H1 (cell line): ENCODE results near the gene MAP2K1. TPM values are rescaled to one million over a fixed set of nuclear protein-coding genes. Genes with fewer than 3 reads are reported as not detected.

ENCODE experiments used
- CTCF ChIA-PET: fragments of 300-600 bp; sonication (Branson Sonifier 250); formaldehyde crosslinking; loops from one replicate; lab custom pipeline; 2021; ENCODE audit not compliant: partially characterized antibody; lab: Charles Lee
- POLR2A ChIA-PET: fragments of 300-600 bp; sonication (Branson Sonifier 250); formaldehyde crosslinking; loops from one replicate; lab custom pipeline; 2021; ENCODE audit warnings: inconsistent platforms; ENCODE audit not compliant: partially characterized antibody; lab: Charles Lee
- DNase-seq, 2 experiments: peaks; one replicate each; pipeline versions ENCODE4 v3.0.0 to v3.0.0-alpha.2; 2010 to 2022; ENCODE audit warnings: low spot score in 2 of 2, low read depth in 1 of 2, mixed read lengths in 1 of 2
- FAIRE-seq: peaks from 2 replicates; lab custom pipeline; 2011; peaks lifted over from hg19 to GRCh38; lab: Jason Lieb, UNC
- H2AFZ ChIP-seq: 2 replicates; pipeline ENCODE4 v1.8.1; 2012; ENCODE audit warnings: low read length, inconsistent platforms
- H2AK5ac ChIP-seq: 2 replicates; pipeline ENCODE4 v1.6.1; 2013; ENCODE audit warnings: low read depth, low read length
- H2BK120ac ChIP-seq: replicated peaks from 2 replicates; pipeline ENCODE3; 2013; ENCODE audit warnings: low read depth, low read length, inconsistent platforms
- H2BK12ac ChIP-seq: 2 replicates; pipeline ENCODE4 v1.6.1; 2013; ENCODE audit warnings: low read depth, low read length
- H2BK15ac ChIP-seq: 2 replicates; pipeline ENCODE4 v1.6.1; 2013; ENCODE audit warnings: low read length
- H2BK20ac ChIP-seq: 2 replicates; pipeline ENCODE4 v1.6.1; 2013; ENCODE audit warnings: low read length
- H2BK5ac ChIP-seq: 2 replicates; pipeline ENCODE4 v1.6.1; 2013; ENCODE audit warnings: low read depth, low read length
- H3K14ac ChIP-seq: 2 replicates; pipeline ENCODE4 v1.6.1; 2013; ENCODE audit warnings: inconsistent platforms; ENCODE audit not compliant: insufficient read length
- H3K18ac ChIP-seq: 2 replicates; pipeline ENCODE4 v1.6.1; 2013; ENCODE audit warnings: low read length; ENCODE audit errors: extremely low read depth
- H3K23ac ChIP-seq: 2 replicates; pipeline ENCODE4 v1.6.1; 2013; ENCODE audit warnings: inconsistent platforms; ENCODE audit not compliant: insufficient read length
- H3K23me2 ChIP-seq: 2 replicates; pipeline ENCODE4 v1.6.1; 2013; ENCODE audit warnings: low read depth, low read length
- H3K27ac ChIP-seq: 2 replicates; pipeline ENCODE4 v1.6.1; 2011; ENCODE audit warnings: low read depth, low read length, inconsistent platforms
- H3K27me3 ChIP-seq, 4 experiments: replicated peaks in 1 of 4; 1 replicate in 1 of 4; 2 replicates in 3 of 4; pipeline versions ENCODE4 v1.6.1 to v1.8.1; 2011 to 2013; ENCODE audit warnings: low read length in 3 of 4, mild to moderate bottlenecking in 3 of 4, inconsistent platforms in 2 of 4, mixed read lengths in 2 of 4, moderate library complexity in 1 of 4; ENCODE audit not compliant: control insufficient read depth in 3 of 4, insufficient read depth in 3 of 4; ENCODE audit errors: extremely low read depth in 1 of 4
- H3K36me3 ChIP-seq, 4 experiments: 2 replicates each; pipeline versions ENCODE4 v1.6.1 to v1.8.1; 2011 to 2013; ENCODE audit warnings: mild to moderate bottlenecking in 4 of 4, low read length in 3 of 4, moderate library complexity in 2 of 4, control low read depth in 1 of 4, inconsistent platforms in 1 of 4; ENCODE audit not compliant: insufficient read depth in 4 of 4, control insufficient read depth in 2 of 4
- H3K4ac ChIP-seq: replicated peaks from 2 replicates; pipeline ENCODE3; 2013; ENCODE audit warnings: low read length, low read depth, mixed read lengths, inconsistent platforms; ENCODE audit not compliant: insufficient read length
- H3K4me1 ChIP-seq, 4 experiments: replicated peaks in 1 of 4; 1 replicate in 1 of 4; 2 replicates in 3 of 4; pipeline versions ENCODE4 v1.6.1 to v1.8.1; 2011 to 2013; ENCODE audit warnings: low read length in 3 of 4, inconsistent platforms in 2 of 4, mixed read lengths in 1 of 4; ENCODE audit not compliant: insufficient read depth in 4 of 4, control insufficient read depth in 3 of 4
- H3K4me2 ChIP-seq, 2 experiments: 2 replicates each; pipeline versions ENCODE4 v1.6.1 to v1.8.1; 2011 to 2013; ENCODE audit warnings: low read depth in 2 of 2, low read length in 2 of 2, control low read depth in 1 of 2, inconsistent platforms in 1 of 2, mild to moderate bottlenecking in 1 of 2; ENCODE audit not compliant: insufficient read depth in 1 of 2
- H3K4me3 ChIP-seq, 4 experiments: fragments of 200-600, 300-600 bp in 1 of 4; sonication (generic), shearing (Covaris generic), sonication (Bioruptor Twin) in 1 of 4; 2 replicates each; pipeline versions ENCODE4 v1.5.1 to v1.8.1; 2011 to 2016; ENCODE audit warnings: low read length in 4 of 4, low read depth in 3 of 4, control low read depth in 2 of 4, inconsistent platforms in 2 of 4, mild to moderate bottlenecking in 2 of 4, mixed read lengths in 1 of 4, moderate library complexity in 1 of 4; ENCODE audit not compliant: insufficient read depth in 2 of 4; ENCODE audit errors: extremely low read depth in 1 of 4
- H3K56ac ChIP-seq: replicated peaks from 2 replicates; pipeline ENCODE3; 2013; ENCODE audit warnings: low read depth, mild to moderate bottlenecking, mixed read lengths, low read length, inconsistent platforms; ENCODE audit not compliant: insufficient read length
- H3K79me1 ChIP-seq: 2 replicates; pipeline ENCODE4 v1.6.1; 2013; ENCODE audit warnings: low read depth, low read length, control low read depth
- H3K79me2 ChIP-seq, 2 experiments: 2 replicates each; pipeline versions ENCODE4 v1.6.1 to v1.8.1; 2012 to 2013; ENCODE audit warnings: low read length in 2 of 2, mild to moderate bottlenecking in 2 of 2, inconsistent platforms in 1 of 2; ENCODE audit not compliant: insufficient read depth in 2 of 2, control insufficient read depth in 1 of 2
- H3K9ac ChIP-seq, 4 experiments: replicated peaks in 1 of 4; 1 replicate in 1 of 4; 2 replicates in 3 of 4; pipeline versions ENCODE4 v1.6.1 to v1.8.1; 2011 to 2013; ENCODE audit warnings: low read depth in 3 of 4, low read length in 3 of 4, control low read depth in 2 of 4, mild to moderate bottlenecking in 2 of 4, moderate library complexity in 2 of 4, inconsistent platforms in 1 of 4; ENCODE audit errors: extremely low read depth in 1 of 4
- H3K9me3 ChIP-seq, 2 experiments: 2 replicates each; pipeline versions ENCODE4 v1.6.1 to v1.8.1; 2012 to 2013; ENCODE audit warnings: mild to moderate bottlenecking in 2 of 2, moderate library complexity in 2 of 2, control low read depth in 1 of 2, inconsistent platforms in 1 of 2, low read depth in 1 of 2, low read length in 1 of 2, mixed read lengths in 1 of 2; ENCODE audit not compliant: insufficient read depth in 2 of 2
- H4K20me1 ChIP-seq, 2 experiments: replicated peaks in 1 of 2; 2 replicates each; pipeline versions ENCODE3 to v1.8.1; 2011 to 2013; ENCODE audit warnings: inconsistent platforms in 2 of 2, low read length in 2 of 2, mild to moderate bottlenecking in 1 of 2; ENCODE audit not compliant: insufficient read depth in 2 of 2, control insufficient read depth in 1 of 2
- H4K5ac ChIP-seq: 2 replicates; pipeline ENCODE4 v1.6.1; 2013; ENCODE audit warnings: low read length, low read depth, mixed read lengths, inconsistent platforms; ENCODE audit not compliant: insufficient read length
- H4K8ac ChIP-seq: 2 replicates; pipeline ENCODE4 v1.8.0; 2013; ENCODE audit warnings: mild to moderate bottlenecking, moderate library complexity, low read length, inconsistent platforms; ENCODE audit not compliant: insufficient read depth; ENCODE audit errors: extremely low read depth
- H4K91ac ChIP-seq: replicated peaks from 2 replicates; pipeline ENCODE3; 2013; ENCODE audit warnings: low read length, mixed read lengths, inconsistent platforms; ENCODE audit not compliant: insufficient read length
- CEBPB ChIP-seq: IDR thresholded peaks from 2 replicates; pipeline ENCODE4 v1.6.1; 2012; ENCODE audit warnings: low read depth, low read length
- CHD1 ChIP-seq: IDR thresholded peaks from 2 replicates; pipeline ENCODE4 v1.6.1; 2012; ENCODE audit warnings: low read depth, low read length, improper control_type of control experiment
- CTBP2 ChIP-seq: IDR thresholded peaks from 2 replicates; pipeline ENCODE4 v1.7.0; 2011; ENCODE audit warnings: borderline replicate concordance, mild to moderate bottlenecking, moderate library complexity, mixed read lengths, low read length; ENCODE audit not compliant: insufficient read depth, insufficient read length
- EP300 ChIP-seq, 2 experiments: IDR thresholded peaks; 1 replicate in 1 of 2; 2 replicates in 1 of 2; pipeline ENCODE4 v1.6.1; 2011 to 2012; ENCODE audit warnings: low read depth in 2 of 2, low read length in 2 of 2, mild to moderate bottlenecking in 2 of 2, borderline replicate concordance in 1 of 2, inconsistent platforms in 1 of 2, moderate library complexity in 1 of 2
- JUN ChIP-seq: IDR thresholded peaks from 2 replicates; pipeline ENCODE4 v1.6.1; 2011; ENCODE audit warnings: low read depth, mild to moderate bottlenecking, improper control_type of control experiment, low read length
- KDM4A ChIP-seq: IDR thresholded peaks from one replicate; pipeline ENCODE4 v1.7.1; 2012; ENCODE audit warnings: low read depth, mild to moderate bottlenecking, moderate library complexity, low read length, inconsistent platforms; ENCODE audit not compliant: severe bottlenecking
- NRF1 ChIP-seq: IDR thresholded peaks from 2 replicates; pipeline ENCODE4 v1.6.1; 2011; ENCODE audit warnings: mild to moderate bottlenecking, low read depth, low read length, improper control_type of control experiment
- PHF8 ChIP-seq: fragments of 200-600 bp; sonication (generic); conservative IDR thresholded peaks from 2 replicates; pipeline ENCODE4 v1.7.1; 2012; ENCODE audit warnings: low read depth, mild to moderate bottlenecking, inconsistent platforms, low read length, moderate library complexity
- POLR2A ChIP-seq, 2 experiments: IDR thresholded peaks; 1 replicate in 1 of 2; 2 replicates in 1 of 2; pipeline ENCODE4 v1.6.1; 2011; ENCODE audit warnings: low read depth in 2 of 2, low read length in 2 of 2, mild to moderate bottlenecking in 2 of 2; ENCODE audit errors: control extremely low read depth in 1 of 2
- RFX5 ChIP-seq: IDR thresholded peaks from 2 replicates; pipeline ENCODE4 v1.6.1; 2011; ENCODE audit warnings: low read depth, low read length, improper control_type of control experiment, borderline replicate concordance
- SIRT6 ChIP-seq: IDR thresholded peaks from one replicate; pipeline ENCODE4 v1.7.1; 2012; ENCODE audit warnings: low read length, inconsistent platforms
- SP2 ChIP-seq: IDR thresholded peaks from 2 replicates; pipeline ENCODE4 v1.6.1; 2012; ENCODE audit warnings: mild to moderate bottlenecking, low read length, inconsistent platforms
- SP4 ChIP-seq: IDR thresholded peaks from 2 replicates; pipeline ENCODE4 v1.6.1; 2012; ENCODE audit warnings: low read length, inconsistent platforms
- YY1 ChIP-seq: IDR thresholded peaks from 2 replicates; pipeline ENCODE4 v1.6.1; 2011; ENCODE audit warnings: low read depth, mild to moderate bottlenecking, low read length
- WGBS, 2 experiments: shearing (Covaris generic) in 1 of 2; methylation state at CpG; one replicate each; pipeline versions ENCODE4 v1.1.6 to v1.1.7; 2013 to 2015; ENCODE audit warnings: low lambda C conversion rate in 2 of 2, mixed read lengths in 2 of 2, inconsistent platforms in 1 of 2, low coverage in 1 of 2, missing lambda C conversion rate in 1 of 2; ENCODE audit not compliant: insufficient replicate concordance in 2 of 2, insufficient coverage in 1 of 2, insufficient read length in 1 of 2; ENCODE audit errors: extremely low coverage in 1 of 2, missing lambda C conversion rate in 1 of 2; 5-methylcytosine and 5-hydroxymethylcytosine counted together
- polyA plus RNA-seq, 7 experiments: library from polyadenylated mRNA; depleted of rRNA in 3 of 7; stranded (reverse) in 5 of 7; unstranded in 2 of 7; fragments of >200 nt in 5 of 7; fragments of 200-250 nt in 2 of 7; gene quantifications; 1 replicate in 5 of 7; 2 replicates in 1 of 7; 4 replicates in 1 of 7; pipeline versions ENCODE4 v1.2.1 to v1.2.3, GENCODE V29; 2011 to 2013; ENCODE audit warnings: missing spikeins in 2 of 7, mixed read lengths in 2 of 7
- total RNA-seq: library from RNA; stranded (reverse); fragmentation: NEBNext Ultra II Directional; extraction: Animal tissue kit (Norgen Biotek cat#: 25700); gene quantifications from 2 replicates; pipeline ENCODE4 v1.2.1, GENCODE V29; 2021

MAP2K1 gene
- total and polyA plus RNA-seq, 2 of the 8 experiments (the other 6 are each of a cell fraction or from before 2014, with no cell fraction given), result 54.7 to 78.2 TPM

DNA sequence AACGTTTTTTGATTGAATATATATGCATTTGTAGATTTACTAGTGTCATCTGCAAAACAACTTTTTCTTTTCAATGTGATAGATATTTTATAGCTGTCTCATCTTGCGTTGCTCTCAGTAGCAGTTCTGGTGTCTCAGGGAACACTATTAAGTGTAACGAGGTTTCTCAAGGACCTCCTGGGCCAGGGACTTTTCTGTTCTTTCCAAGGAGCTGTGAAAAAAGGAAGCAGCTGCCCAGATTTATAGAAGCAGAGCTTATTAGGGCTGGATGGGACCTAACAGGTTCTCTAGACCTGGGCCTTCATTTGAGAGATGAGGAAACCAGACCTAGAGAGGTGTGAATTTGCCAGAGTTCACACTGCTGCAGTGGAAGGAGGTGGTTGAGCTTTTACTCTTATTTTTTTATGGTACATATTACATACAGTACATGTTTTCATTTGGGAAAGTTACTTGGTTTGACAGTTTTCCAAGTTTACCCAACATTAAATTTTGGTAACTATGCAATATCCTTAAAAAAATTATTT is 16.1 kb downstream of the MAP2K1 start:
- Histone ChIP-seq H3K4me3 (no peak overlapping the region), H3K4ac (no peak overlapping the region), H3K79me1 (peaks cover 5% of the 10 kb centered on the region; the same call in 1 of the 2 replicates), H2BK5ac (0 out of 2 replicates have a peak overlapping the region, but pooled peaks have one; percentile 29), H3K4me2 (no peak overlapping the region), H2AFZ (no peak overlapping the region), H4K8ac (no peak overlapping the region), H3K23ac (no peak overlapping the region), H3K27ac (no peak overlapping the region), H2BK15ac (no peak overlapping the region), H4K5ac (no peak overlapping the region), H3K9me3 (no peaks in the 10 kb centered on the region), H4K20me1 (peaks cover 0 to 2% of the 10 kb centered on the region in 2 experiments), H3K9ac (no peak overlapping the region), H3K23me2 (no peaks in the 10 kb centered on the region), H3K56ac (no peak overlapping the region), H3K27me3 (no peaks in the 10 kb centered on the region), H3K36me3 (peaks cover 0 to 5% (median 0%) of the 10 kb centered on the region in 4 experiments; a peak in 1 of 8 replicates), H4K91ac (no peak overlapping the region), H3K18ac (0 out of 2 replicates have a peak overlapping the region, but pooled peaks have one; percentile 19), H3K79me2 (peaks cover 8 to 94% of the 10 kb centered on the region in 2 experiments), H2BK12ac (no peak overlapping the region), H2BK20ac (no peak overlapping the region), H2AK5ac (no peak overlapping the region), H3K14ac (no peak overlapping the region), H3K4me1 (peaks cover 1 to 21% (median 14%) of the 10 kb centered on the region in 4 experiments; a peak in 6 of 7 replicates), H2BK120ac (no peak overlapping the region)
- ChIA-PET POLR2A (interaction anchor here (0.7 to 7.9 kb wide), 9 partner anchors 9 to 142 kb away, joined by 3 to 64 read pairs (median 3); partner anchors contain the start of genes RPL4, SNAPC5 and ZWILCH), CTCF (interaction anchor here (0.6 to 6.3 kb wide), 10 partner anchors 9 to 95 kb away, joined by 3 to 47 read pairs (median 14); partner anchors contain the start of genes MAP2K1 and SNAPC5)
- DNase-seq (no peak), FAIRE-seq (no peak)
- WGBS, 2 experiments, result 82% methylated on average over 3 of the region's 3 CpGs; no CpG with 5 or more reads in 1 of the 2 experiments
- no peak for TF ChIP-seq SP2
- no peak for TF ChIP-seq SP4
- TF ChIP-seq YY1, result no peak
- TF ChIP-seq RFX5, result no peak
- no peak for TF ChIP-seq CEBPB
- no peak for TF ChIP-seq JUN
- no peak for TF ChIP-seq PHF8
- TF ChIP-seq SIRT6, result no peak
- TF ChIP-seq CHD1, result no peak
- no peak for TF ChIP-seq EP300 (IDR thresholded peaks at IDR 0.05; ENCODE audit: borderline replicate concordance in 1 of 2, low read depth in 2 of 2, low read length in 2 of 2)
- no peak for TF ChIP-seq KDM4A
- TF ChIP-seq NRF1, result no peak
- no peak for TF ChIP-seq POLR2A (IDR thresholded peaks at IDR 0.05; ENCODE audit: control extremely low read depth in 1 of 2, low read depth in 2 of 2, low read length in 2 of 2)
- no peak for TF ChIP-seq CTBP2
